HG03457 (cell line): ENCODE measurements around the gene FAM217A.
"Not testable (repeated sequence)": the region's sequence is repeated elsewhere in the genome, so short reads cannot be mapped to it uniquely, and the experiment has no call there.

Source experiments
- ATAC-seq: cut with Tn5 transposase; IDR thresholded peaks from one replicate; pipeline ENCODE4 v1.9.1; 2021; ENCODE audit warnings: moderate number of reproducible peaks; ENCODE audit not compliant: unreplicated experiment

The FAM217A gene, protein sequence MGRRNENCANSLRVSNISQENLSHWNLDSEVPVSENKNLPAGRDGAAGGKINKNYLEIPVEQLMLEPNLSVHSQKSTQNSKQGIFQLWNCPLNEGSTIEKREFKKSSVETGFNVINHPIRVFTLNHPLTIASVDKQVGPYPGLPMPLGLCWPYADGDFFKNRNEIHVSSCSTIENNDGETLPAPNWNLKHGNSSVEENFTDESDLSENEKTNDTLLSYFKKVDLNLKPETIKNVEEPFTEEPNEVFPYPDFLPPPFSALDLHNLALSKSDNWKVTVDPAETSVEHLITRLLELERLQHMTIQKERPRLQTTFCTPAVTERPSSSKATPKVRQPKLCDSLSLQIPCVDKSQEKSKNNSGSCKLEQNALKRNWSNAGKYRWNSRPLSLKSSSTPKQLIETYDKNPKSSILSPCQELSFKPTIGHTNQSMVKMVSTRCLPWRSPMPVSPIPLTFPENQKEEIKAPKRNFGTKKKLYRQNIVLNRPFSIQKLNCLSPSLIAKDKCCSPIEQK

DNA sequence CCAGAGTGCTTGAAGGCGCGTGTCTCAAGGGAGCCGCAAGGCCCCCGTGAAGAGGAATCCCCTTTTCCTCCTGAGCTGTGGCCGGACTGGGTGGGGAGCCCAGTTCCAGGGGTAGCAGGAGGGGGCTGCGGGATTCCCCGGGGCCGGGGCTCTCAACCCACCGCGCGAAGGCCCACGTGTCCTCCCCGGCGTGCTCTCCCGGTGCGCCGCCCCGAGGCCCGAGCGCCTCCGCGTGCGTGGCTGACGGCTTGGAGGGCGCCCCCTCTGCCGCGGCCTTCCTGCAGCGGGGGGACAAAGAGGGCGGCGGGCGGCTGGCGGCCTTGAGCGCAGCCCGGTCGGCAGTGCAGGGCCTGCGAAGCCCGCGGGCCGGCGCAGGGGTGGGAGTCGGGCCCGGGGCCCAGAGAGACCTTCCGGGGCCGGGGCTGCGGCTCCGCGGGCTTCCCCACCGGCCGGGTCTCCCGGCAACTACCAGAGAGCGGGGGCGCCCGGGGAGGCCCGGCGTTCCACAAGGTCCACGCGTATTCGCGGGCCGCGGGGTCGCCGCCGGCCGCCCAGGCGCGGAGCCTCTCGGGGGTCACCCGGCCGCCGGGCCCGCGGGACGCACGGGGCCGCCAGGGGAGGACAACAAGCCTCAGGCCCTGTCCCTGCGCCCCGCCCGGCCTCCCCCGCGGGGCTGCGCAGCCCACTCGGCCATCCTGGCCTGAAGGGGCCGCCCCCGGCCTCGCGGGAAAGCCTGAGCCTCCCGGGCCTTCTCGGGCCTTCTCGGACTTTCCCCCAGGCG is at the start of gene FAM217A:
FAM217A (minus strand) TSS at position 447 of the 781 bp plus-strand sequence. CDS start 1,723 bp downstream, outside the sequence.
- ATAC-seq: no peak

DNA sequence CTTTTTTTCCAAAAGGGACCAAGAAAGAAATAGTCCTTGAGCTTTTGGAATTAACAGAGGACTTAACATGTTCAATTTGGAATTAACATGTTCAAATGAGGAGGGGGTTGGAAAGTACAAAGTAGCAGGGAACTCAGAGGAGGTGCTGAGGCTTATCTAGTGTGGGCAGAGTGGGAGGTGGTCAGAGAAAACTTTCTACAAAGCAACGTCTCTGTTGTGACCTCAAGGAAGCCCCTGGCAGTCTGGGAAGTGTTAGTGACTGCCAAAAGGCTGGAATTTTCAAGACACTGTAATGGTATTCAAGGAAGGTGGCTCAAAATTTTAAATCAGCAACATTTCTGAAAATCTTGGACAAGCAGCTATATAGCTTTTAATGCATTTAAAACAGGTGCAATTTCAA is 49.1 kb upstream of the FAM217A start:
- ATAC-seq: no peak

DNA sequence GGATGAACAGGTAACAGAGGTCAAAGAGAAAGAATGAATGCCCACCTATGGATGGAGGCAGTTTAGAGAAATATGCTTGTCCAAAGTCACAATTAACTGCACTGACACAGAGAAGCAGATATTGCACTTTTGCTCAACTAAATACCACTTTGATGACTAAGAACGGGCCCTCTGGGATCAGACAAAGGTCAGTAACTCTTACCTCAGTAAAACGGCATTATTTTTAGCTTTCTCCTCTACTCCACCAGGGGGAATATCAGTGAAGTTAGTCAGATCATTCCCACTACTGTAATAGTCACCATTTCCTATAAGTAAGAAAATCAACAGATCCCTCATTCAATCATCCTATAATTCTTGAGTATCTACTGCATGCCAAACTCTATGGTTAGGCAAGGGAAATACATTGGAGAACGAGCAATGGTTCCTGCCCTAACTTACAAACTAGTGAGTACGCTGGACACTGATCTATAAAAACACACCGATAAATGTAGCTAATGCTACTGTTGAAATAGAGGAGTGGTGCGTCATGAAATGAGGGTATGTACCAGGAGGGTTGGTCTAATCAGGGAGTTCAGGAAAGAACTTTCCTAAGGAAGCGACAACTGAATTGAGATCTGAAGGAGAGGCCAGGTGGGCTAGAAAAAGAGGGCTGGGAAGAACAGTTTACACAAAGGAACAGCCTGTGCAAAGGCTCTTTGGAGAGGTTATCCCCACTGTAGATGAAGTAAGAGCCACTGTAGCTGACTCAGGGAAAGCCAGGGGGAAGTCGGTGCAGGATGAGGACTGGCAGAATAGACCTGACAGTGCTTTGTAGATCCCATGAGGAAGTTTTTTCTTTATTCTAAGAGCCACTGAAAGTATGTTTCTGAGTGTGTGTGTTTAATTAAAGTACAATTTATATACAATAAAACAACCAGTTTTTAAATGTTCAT is 47.3 kb upstream of the FAM217A start:
- no peak for ATAC-seq

DNA sequence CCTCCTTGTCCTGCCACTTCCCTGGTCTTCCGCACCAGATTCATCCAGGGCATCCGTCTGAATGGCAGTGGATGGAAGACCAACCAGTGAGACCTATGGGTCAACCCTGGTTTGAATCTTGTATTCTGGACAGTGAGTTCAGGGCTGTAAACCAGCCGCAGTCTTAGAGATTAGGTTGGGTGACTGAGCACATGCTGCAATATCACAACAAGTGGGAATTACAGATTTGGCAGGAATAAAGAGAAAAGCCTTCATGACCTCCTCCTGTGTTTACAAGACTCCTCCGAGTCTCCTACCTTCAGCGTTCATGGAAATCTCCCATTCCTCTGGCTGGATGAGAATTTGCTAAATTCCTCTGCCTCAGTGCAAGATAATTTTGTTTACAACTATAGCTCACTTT is 46.6 kb upstream of the FAM217A start:
- ATAC-seq: no peak

GRCh38 chr6:4124351-4124750 is 45.4 kb upstream of the FAM217A start:
- ATAC-seq: no peak

DNA sequence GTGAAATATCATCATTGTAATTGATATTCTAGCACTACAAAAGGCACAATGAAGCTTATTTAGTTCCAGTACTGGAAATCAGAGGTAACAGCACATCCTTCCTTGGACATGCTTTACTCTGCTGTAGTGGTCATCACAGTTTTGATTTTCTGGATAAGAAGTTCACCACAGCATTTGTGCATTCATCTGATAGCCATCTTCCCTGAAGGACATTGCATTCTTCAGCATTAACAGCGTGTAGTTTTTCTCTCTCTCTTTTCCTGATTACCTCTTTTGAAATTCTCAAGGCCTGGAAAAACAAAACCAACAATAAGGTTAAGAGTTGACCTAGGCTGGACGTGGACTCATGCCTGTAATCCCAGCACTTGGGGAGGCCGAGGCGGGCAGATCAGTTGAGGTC is 36.8 kb upstream of the FAM217A start:
- ATAC-seq: no peak

DNA sequence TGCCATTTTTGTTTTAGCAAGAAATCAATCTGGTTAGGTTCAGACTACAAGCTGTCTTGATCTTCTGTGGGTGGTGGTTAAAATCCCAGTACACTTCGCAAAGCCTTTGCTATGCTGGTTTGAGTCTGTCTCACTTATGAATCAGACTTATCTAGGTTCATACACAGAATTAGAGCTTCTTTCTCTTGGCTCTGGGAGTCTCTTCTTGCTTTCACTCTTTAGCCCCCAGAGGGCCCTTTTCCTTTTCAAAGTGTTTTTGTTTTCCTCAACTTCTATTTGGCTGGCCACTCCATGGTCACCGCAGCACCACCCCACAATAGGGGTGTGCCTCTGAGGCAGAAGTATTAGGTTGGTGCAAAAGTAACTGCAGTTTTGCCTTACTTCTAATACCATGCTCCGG is 35.2 kb upstream of the FAM217A start:
- ATAC-seq: no peak

- ATAC-seq: no peak
Observed at GRCh38 chr6:4113649-4114048, 34.7 kb upstream of the FAM217A start.

- no peak for ATAC-seq
Observed at GRCh38 chr6:4112366-4112765, 33.4 kb upstream of the FAM217A start.

DNA sequence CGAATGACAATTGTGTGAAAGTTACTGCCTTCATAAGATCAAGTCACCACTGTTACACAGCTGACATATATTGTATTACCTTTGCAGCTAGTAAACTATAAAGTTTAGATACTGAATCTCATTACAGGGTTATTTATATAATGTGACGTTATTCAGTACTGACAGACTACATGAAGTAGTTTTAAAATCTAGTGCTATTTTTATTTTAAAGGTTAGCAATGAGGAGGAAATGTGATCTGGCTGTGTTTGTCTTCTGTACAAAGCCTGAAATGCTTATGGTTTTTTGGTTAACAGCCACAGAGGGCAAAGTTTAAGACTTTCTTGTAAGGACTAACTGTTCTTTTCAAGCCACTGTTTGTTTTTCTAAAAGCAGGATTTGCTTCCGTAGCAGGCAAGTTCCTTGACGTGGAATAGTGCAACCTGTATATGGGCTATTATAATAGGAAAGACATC is 30.5 kb upstream of the FAM217A start:
- ATAC-seq: not testable (repeated sequence)

GRCh38 chr6:4108561-4109093 is 29.7 kb upstream of the FAM217A start:
- no peak for ATAC-seq

DNA sequence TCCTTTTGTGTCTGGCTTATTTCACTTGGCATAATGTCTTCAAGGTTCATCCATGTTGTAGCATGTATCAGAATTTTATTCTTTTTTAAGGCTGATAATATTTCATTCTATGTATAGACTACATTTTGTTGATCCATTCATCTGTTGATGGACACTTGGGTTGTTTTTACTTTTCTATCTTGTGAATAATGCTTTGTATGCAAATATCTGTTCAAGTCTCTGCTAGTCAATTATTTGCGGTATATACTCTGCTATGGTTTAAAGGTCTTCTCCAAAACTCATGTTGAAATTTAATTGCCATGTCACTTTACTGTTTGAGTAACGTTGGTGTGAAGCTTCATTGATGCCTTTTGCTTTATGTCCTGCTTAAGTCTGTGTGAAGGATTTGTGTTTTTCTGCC is 28.9 kb upstream of the FAM217A start:
- no peak for ATAC-seq

- no peak for ATAC-seq
Observed at GRCh38 chr6:4105980-4106536, 27.1 kb upstream of the FAM217A start.

GRCh38 chr6:4103929-4104328 is 25.0 kb upstream of the FAM217A start:
- no peak for ATAC-seq

DNA sequence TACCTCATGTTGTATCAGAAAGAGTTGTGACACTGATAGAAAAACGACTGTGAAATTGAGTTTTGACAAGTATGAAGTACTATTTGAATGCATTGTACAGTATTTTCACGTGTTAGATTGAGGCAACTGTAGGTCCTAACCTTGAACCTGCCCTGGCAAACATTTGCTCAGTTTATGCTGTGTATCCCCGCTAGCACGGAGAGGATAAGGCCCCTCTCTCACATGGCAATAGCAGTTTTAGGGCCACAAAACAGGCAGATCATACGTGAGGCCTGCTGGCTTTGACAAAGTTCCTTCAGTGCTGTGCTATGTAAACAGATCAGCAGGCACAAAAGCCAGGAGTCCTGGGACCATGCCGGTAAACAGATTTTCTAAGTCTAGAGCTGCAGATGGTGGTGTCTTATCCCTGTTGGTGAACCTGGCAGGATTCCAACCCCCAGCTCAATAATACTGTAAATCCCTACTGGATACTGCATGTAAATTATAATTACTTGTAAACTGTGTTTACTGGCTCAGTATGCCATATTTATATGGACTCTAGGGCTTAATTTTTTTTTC is 23.8 kb upstream of the FAM217A start:
- no peak for ATAC-seq

GRCh38 chr6:4101298-4101697 is 22.4 kb upstream of the FAM217A start:
- no peak for ATAC-seq

- ATAC-seq: no peak
Observed at GRCh38 chr6:4100655-4101054, 21.7 kb upstream of the FAM217A start.

GRCh38 chr6:4093288-4093687 is 14.4 kb upstream of the FAM217A start:
- no peak for ATAC-seq

DNA sequence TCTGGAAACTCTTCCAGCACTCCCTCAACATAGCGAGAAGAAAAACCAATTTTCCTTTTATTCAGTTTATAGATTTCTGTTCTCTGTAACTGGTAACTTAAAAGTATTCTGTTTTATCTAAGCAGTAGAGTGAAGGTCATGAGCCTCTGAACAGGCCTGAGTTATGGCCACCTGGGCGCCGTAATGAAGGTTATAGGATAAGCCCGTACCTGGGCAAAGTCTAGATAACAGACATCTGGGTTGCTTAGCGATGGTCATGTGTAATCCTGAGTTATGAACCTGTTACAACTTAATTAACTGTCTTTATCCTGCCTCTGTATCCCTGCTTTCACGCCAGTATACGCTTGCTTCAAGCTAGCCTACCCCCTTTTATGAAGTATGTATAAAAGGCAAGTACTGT is 13.0 kb upstream of the FAM217A start:
- no peak for ATAC-seq

GRCh38 chr6:4090043-4090442 is 11.1 kb upstream of the FAM217A start:
- not testable (repeated sequence) for ATAC-seq
